ENCODE data around the gene FAM228B.

The FAM228B gene

GRCh38 chr2:24084386-24085199 lies 38.7 kb upstream of the FAM228B start, which contains the start of gene TP53I3:
Gene TP53I3 (minus strand): TSS chr2:24084834. CDS start chr2:24084326, 508 bp downstream.
- H3K18ac ChIP-seq (ENCODE audit: low read length): peak within 1 kb of the TSS; percentile 65
- peak within 1 kb of the TSS; percentile 78 for H3K9ac ChIP-seq (ENCODE audit: low read length)
- H3K4me3 ChIP-seq (ENCODE audit: low read length): peak within 1 kb of the TSS; percentile 54
- H3K56ac ChIP-seq (ENCODE audit: low read length): peak within 1 kb of the TSS; percentile 95
- no peak within 1 kb of the TSS for H2BK120ac ChIP-seq (ENCODE audit: low read depth, low read length)
- peaks cover 3% of the 10 kb centered on the region for H3K4me1 ChIP-seq (ENCODE audit: control insufficient read depth, low read depth, low read length)
- no peaks in the 10 kb centered on the region for H3K27me3 ChIP-seq (ENCODE audit: insufficient read depth, low read length, poor library complexity)
- H3K4me2 ChIP-seq (ENCODE audit: low read length): peak within 1 kb of the TSS; percentile 65
- H3K27ac ChIP-seq (ENCODE audit: low read depth, low read length): peak within 1 kb of the TSS; percentile 90
- no peaks in the 10 kb centered on the region for H3K79me2 ChIP-seq (ENCODE audit: control insufficient read depth, insufficient read depth, low read length)
- H2BK15ac ChIP-seq (replicated peaks; ENCODE audit: low read depth): no peak within 1 kb of the TSS
- WGBS (ENCODE audit: extremely low coverage, insufficient coverage, low lambda C conversion rate): no CpG with 5 or more reads among the region's 44 CpGs
- H3K23ac ChIP-seq (ENCODE audit: low read length): peak within 1 kb of the TSS; percentile 82
- no peaks in the 10 kb centered on the region for H3K79me1 ChIP-seq (ENCODE audit: low read length)
- H2BK5ac ChIP-seq (ENCODE audit: low read length): peak within 1 kb of the TSS; percentile 81
- no peak within 1 kb of the TSS for H2AK5ac ChIP-seq (ENCODE audit: low read length)
- H4K5ac ChIP-seq (ENCODE audit: low read length): peak within 1 kb of the TSS; percentile 85
- peak within 1 kb of the TSS; percentile 1 for H3K4ac ChIP-seq (ENCODE audit: low read depth, low read length)
- peak; percentile 95 for DNase-seq
- no peak within 1 kb of the TSS for H4K8ac ChIP-seq (ENCODE audit: low read depth, low read length)
- H3K36me3 ChIP-seq (ENCODE audit: control insufficient read depth, insufficient read depth, low read length): peaks cover 1% of the 10 kb centered on the region

- no CpG with 5 or more reads among the region's 11 CpGs for WGBS (ENCODE audit: extremely low coverage, insufficient coverage, low lambda C conversion rate)
These were observed 38.1 kb upstream of the FAM228B start for GRCh38 chr2:24085200-24085489.

GRCh38 chr2:24086241-24086640 lies 37.0 kb upstream of the FAM228B start:
- no peak overlapping the region for H3K4me3 ChIP-seq (ENCODE audit: low read length)
- H2BK15ac ChIP-seq (replicated peaks; ENCODE audit: low read depth): no peak overlapping the region

More at GRCh38 chr2:24085200-24085489, 38.1 kb upstream of the FAM228B start:
- peak overlapping the region; percentile 92 for H3K56ac ChIP-seq (ENCODE audit: low read length)
- H3K36me3 ChIP-seq (ENCODE audit: control insufficient read depth, insufficient read depth, low read length): peaks cover 1% of the 10 kb centered on the region
- H3K4ac ChIP-seq (ENCODE audit: low read depth, low read length): no peak overlapping the region
- no peak overlapping the region for H4K5ac ChIP-seq (ENCODE audit: low read length)
- H3K18ac ChIP-seq (ENCODE audit: low read length): peak overlapping the region; percentile 65
- peak overlapping the region; percentile 78 for H3K9ac ChIP-seq (ENCODE audit: low read length)
- no peak for DNase-seq
- no peak overlapping the region for H4K8ac ChIP-seq (ENCODE audit: low read depth, low read length)
- no peaks in the 10 kb centered on the region for H3K79me1 ChIP-seq (ENCODE audit: low read length)
- H3K4me1 ChIP-seq (ENCODE audit: control insufficient read depth, low read depth, low read length): peaks cover 3% of the 10 kb centered on the region
- no peak overlapping the region for H2BK15ac ChIP-seq (replicated peaks; ENCODE audit: low read depth)
- H3K79me2 ChIP-seq (ENCODE audit: control insufficient read depth, insufficient read depth, low read length): no peaks in the 10 kb centered on the region
- peak overlapping the region; percentile 45 for H3K4me2 ChIP-seq (ENCODE audit: low read length)
- no peak overlapping the region for H2BK5ac ChIP-seq (ENCODE audit: low read length)
- H3K27ac ChIP-seq (ENCODE audit: low read depth, low read length): peak overlapping the region; percentile 90
- no peak overlapping the region for H2BK120ac ChIP-seq (ENCODE audit: low read depth, low read length)
- H2AK5ac ChIP-seq (ENCODE audit: low read length): no peak overlapping the region
- H3K27me3 ChIP-seq (ENCODE audit: insufficient read depth, low read length, poor library complexity): no peaks in the 10 kb centered on the region
- H3K4me3 ChIP-seq (ENCODE audit: low read length): peak overlapping the region; percentile 49
- no peak overlapping the region for H3K23ac ChIP-seq (ENCODE audit: low read length)

GRCh38 chr2:24087032-24087431 lies 36.2 kb upstream of the FAM228B start:
- Histone ChIP-seq H3K79me2 (ENCODE audit: control insufficient read depth, insufficient read depth, low read length) (no peaks in the 10 kb centered on the region), H3K4me3 (ENCODE audit: low read length) (no peak overlapping the region), H2BK120ac (ENCODE audit: low read depth, low read length) (no peak overlapping the region), H3K23ac (ENCODE audit: low read length) (no peak overlapping the region), H3K4ac (ENCODE audit: low read depth, low read length) (no peak overlapping the region), H3K27ac (ENCODE audit: low read depth, low read length) (no peak overlapping the region), H2BK5ac (ENCODE audit: low read length) (no peak overlapping the region), H3K9ac (ENCODE audit: low read length) (no peak overlapping the region), H2BK15ac (replicated peaks; ENCODE audit: low read depth) (no peak overlapping the region), H2AK5ac (ENCODE audit: low read length) (no peak overlapping the region), H4K5ac (ENCODE audit: low read length) (no peak overlapping the region), H3K18ac (ENCODE audit: low read length) (no peak overlapping the region), H3K79me1 (ENCODE audit: low read length) (no peaks in the 10 kb centered on the region), H4K8ac (ENCODE audit: low read depth, low read length) (no peak overlapping the region), H3K4me1 (ENCODE audit: control insufficient read depth, low read depth, low read length) (peaks cover 3% of the 10 kb centered on the region), H3K56ac (ENCODE audit: low read length) (no peak overlapping the region), H3K36me3 (ENCODE audit: control insufficient read depth, insufficient read depth, low read length) (peaks cover 1% of the 10 kb centered on the region), H3K4me2 (ENCODE audit: low read length) (no peak overlapping the region), H3K27me3 (ENCODE audit: insufficient read depth, low read length, poor library complexity) (no peaks in the 10 kb centered on the region)
- DNase-seq: no peak
- no CpG with 5 or more reads among the region's 3 CpGs for WGBS (ENCODE audit: extremely low coverage, insufficient coverage, low lambda C conversion rate)

More at GRCh38 chr2:24086241-24086640, 37.0 kb upstream of the FAM228B start:
- Histone ChIP-seq H3K27me3 (ENCODE audit: insufficient read depth, low read length, poor library complexity) (no peaks in the 10 kb centered on the region), H2AK5ac (ENCODE audit: low read length) (no peak overlapping the region), H3K79me2 (ENCODE audit: control insufficient read depth, insufficient read depth, low read length) (no peaks in the 10 kb centered on the region), H2BK5ac (ENCODE audit: low read length) (no peak overlapping the region), H3K79me1 (ENCODE audit: low read length) (no peaks in the 10 kb centered on the region), H2BK120ac (ENCODE audit: low read depth, low read length) (no peak overlapping the region), H3K36me3 (ENCODE audit: control insufficient read depth, insufficient read depth, low read length) (peaks cover 1% of the 10 kb centered on the region), H3K18ac (ENCODE audit: low read length) (no peak overlapping the region), H3K4me2 (ENCODE audit: low read length) (no peak overlapping the region), H4K5ac (ENCODE audit: low read length) (no peak overlapping the region), H3K27ac (ENCODE audit: low read depth, low read length) (no peak overlapping the region), H3K9ac (ENCODE audit: low read length) (no peak overlapping the region), H3K23ac (ENCODE audit: low read length) (no peak overlapping the region), H3K4ac (ENCODE audit: low read depth, low read length) (no peak overlapping the region), H3K4me1 (ENCODE audit: control insufficient read depth, low read depth, low read length) (peaks cover 3% of the 10 kb centered on the region), H3K56ac (ENCODE audit: low read length) (no peak overlapping the region), H4K8ac (ENCODE audit: low read depth, low read length) (no peak overlapping the region)
- no peak for DNase-seq
- no CpG with 5 or more reads among the region's 1 CpG for WGBS (ENCODE audit: extremely low coverage, insufficient coverage, low lambda C conversion rate)

GRCh38 chr2:24088821-24089359 lies 34.4 kb upstream of the FAM228B start:
- H4K8ac ChIP-seq (ENCODE audit: low read depth, low read length): no peak overlapping the region
- no peak overlapping the region for H3K56ac ChIP-seq (ENCODE audit: low read length)
- no peak overlapping the region for H3K27ac ChIP-seq (ENCODE audit: low read depth, low read length)
- no peak overlapping the region for H3K4me2 ChIP-seq (ENCODE audit: low read length)
- no peaks in the 10 kb centered on the region for H3K79me2 ChIP-seq (ENCODE audit: control insufficient read depth, insufficient read depth, low read length)
- H2BK15ac ChIP-seq (replicated peaks; ENCODE audit: low read depth): no peak overlapping the region
- no peak overlapping the region for H3K4me3 ChIP-seq (ENCODE audit: low read length)
- no peak overlapping the region for H3K9ac ChIP-seq (ENCODE audit: low read length)
- no peak overlapping the region for H2BK120ac ChIP-seq (ENCODE audit: low read depth, low read length)
- H3K79me1 ChIP-seq (ENCODE audit: low read length): no peaks in the 10 kb centered on the region
- no peak overlapping the region for H3K4ac ChIP-seq (ENCODE audit: low read depth, low read length)
- H3K36me3 ChIP-seq (ENCODE audit: control insufficient read depth, insufficient read depth, low read length): no peaks in the 10 kb centered on the region
- WGBS (ENCODE audit: extremely low coverage, insufficient coverage, low lambda C conversion rate): no CpG with 5 or more reads among the region's 2 CpGs
- H2AK5ac ChIP-seq (ENCODE audit: low read length): no peak overlapping the region
- no peak overlapping the region for H4K5ac ChIP-seq (ENCODE audit: low read length)
- H3K23ac ChIP-seq (ENCODE audit: low read length): no peak overlapping the region
- no peak for DNase-seq
- no peaks in the 10 kb centered on the region for H3K4me1 ChIP-seq (ENCODE audit: control insufficient read depth, low read depth, low read length)
- no peak overlapping the region for H2BK5ac ChIP-seq (ENCODE audit: low read length)
- H3K27me3 ChIP-seq (ENCODE audit: insufficient read depth, low read length, poor library complexity): no peaks in the 10 kb centered on the region
- no peak overlapping the region for H3K18ac ChIP-seq (ENCODE audit: low read length)
